Measurements from ENCODE around the gene GNS.

- TF ChIP-seq POLR2A (IDR thresholded peaks at IDR 0.05; ENCODE audit: low read depth, low read length) (no peak), CREB1 (IDR thresholded peaks at IDR 0.05; ENCODE audit: low read depth) (no peak), ESRRA (IDR thresholded peaks at IDR 0.05; ENCODE audit: low read length) (no peak), NFIC (IDR thresholded peaks at IDR 0.05; ENCODE audit: low read depth, low read length) (no peak), ZNF274 (IDR thresholded peaks at IDR 0.05; ENCODE audit: insufficient read depth, insufficient read length) (no peak), POLR2AphosphoS5 (IDR thresholded peaks at IDR 0.05; ENCODE audit: low read length) (no peak), ZNF384 (IDR thresholded peaks at IDR 0.05; ENCODE audit: borderline replicate concordance, low read depth, low read length) (no peak)
- TF ChIP-seq, protein P1, sequence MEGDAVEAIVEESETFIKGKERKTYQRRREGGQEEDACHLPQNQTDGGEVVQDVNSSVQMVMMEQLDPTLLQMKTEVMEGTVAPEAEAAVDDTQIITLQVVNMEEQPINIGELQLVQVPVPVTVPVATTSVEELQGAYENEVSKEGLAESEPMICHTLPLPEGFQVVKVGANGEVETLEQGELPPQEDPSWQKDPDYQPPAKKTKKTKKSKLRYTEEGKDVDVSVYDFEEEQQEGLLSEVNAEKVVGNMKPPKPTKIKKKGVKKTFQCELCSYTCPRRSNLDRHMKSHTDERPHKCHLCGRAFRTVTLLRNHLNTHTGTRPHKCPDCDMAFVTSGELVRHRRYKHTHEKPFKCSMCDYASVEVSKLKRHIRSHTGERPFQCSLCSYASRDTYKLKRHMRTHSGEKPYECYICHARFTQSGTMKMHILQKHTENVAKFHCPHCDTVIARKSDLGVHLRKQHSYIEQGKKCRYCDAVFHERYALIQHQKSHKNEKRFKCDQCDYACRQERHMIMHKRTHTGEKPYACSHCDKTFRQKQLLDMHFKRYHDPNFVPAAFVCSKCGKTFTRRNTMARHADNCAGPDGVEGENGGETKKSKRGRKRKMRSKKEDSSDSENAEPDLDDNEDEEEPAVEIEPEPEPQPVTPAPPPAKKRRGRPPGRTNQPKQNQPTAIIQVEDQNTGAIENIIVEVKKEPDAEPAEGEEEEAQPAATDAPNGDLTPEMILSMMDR (IDR thresholded peaks at IDR 0.05 in 2 of 3, conservative IDR thresholded peaks at IDR 0.05 in 1 of 3; ENCODE audit: control insufficient read depth in 2 of 3, extremely low read depth in 1 of 3, insufficient read depth in 1 of 3, low read depth in 3 of 3, low read length in 3 of 3) = no peak
- TF ChIP-seq, protein P2, sequence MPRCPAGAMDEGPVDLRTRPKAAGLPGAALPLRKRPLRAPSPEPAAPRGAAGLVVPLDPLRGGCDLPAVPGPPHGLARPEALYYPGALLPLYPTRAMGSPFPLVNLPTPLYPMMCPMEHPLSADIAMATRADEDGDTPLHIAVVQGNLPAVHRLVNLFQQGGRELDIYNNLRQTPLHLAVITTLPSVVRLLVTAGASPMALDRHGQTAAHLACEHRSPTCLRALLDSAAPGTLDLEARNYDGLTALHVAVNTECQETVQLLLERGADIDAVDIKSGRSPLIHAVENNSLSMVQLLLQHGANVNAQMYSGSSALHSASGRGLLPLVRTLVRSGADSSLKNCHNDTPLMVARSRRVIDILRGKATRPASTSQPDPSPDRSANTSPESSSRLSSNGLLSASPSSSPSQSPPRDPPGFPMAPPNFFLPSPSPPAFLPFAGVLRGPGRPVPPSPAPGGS (IDR thresholded peaks at IDR 0.05; ENCODE audit: borderline replicate concordance, insufficient read depth, low read depth, low read length, poor library complexity, severe bottlenecking) = no peak
- TF ChIP-seq, protein P3, sequence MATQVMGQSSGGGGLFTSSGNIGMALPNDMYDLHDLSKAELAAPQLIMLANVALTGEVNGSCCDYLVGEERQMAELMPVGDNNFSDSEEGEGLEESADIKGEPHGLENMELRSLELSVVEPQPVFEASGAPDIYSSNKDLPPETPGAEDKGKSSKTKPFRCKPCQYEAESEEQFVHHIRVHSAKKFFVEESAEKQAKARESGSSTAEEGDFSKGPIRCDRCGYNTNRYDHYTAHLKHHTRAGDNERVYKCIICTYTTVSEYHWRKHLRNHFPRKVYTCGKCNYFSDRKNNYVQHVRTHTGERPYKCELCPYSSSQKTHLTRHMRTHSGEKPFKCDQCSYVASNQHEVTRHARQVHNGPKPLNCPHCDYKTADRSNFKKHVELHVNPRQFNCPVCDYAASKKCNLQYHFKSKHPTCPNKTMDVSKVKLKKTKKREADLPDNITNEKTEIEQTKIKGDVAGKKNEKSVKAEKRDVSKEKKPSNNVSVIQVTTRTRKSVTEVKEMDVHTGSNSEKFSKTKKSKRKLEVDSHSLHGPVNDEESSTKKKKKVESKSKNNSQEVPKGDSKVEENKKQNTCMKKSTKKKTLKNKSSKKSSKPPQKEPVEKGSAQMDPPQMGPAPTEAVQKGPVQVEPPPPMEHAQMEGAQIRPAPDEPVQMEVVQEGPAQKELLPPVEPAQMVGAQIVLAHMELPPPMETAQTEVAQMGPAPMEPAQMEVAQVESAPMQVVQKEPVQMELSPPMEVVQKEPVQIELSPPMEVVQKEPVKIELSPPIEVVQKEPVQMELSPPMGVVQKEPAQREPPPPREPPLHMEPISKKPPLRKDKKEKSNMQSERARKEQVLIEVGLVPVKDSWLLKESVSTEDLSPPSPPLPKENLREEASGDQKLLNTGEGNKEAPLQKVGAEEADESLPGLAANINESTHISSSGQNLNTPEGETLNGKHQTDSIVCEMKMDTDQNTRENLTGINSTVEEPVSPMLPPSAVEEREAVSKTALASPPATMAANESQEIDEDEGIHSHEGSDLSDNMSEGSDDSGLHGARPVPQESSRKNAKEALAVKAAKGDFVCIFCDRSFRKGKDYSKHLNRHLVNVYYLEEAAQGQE (IDR thresholded peaks at IDR 0.05; ENCODE audit: low read depth, low read length) = no peak
These were observed 79.0 kb downstream of the GNS start for GRCh38 chr12:64680235-64680634.

Measured in GM12878 (cell line).